ENCODE results near the gene CSNK1E. TPM values are rescaled to one million over a fixed set of nuclear protein-coding genes. Genes with fewer than 3 reads are reported as not detected.

CSNK1E gene
- total RNA-seq, 1 donor from 2014 or later = 246 TPM

- TF ChIP-seq CTCF (IDR thresholded peaks at IDR 0.05; ENCODE audit: unreplicated experiment) = peak; percentile 22
- H3K36me3 Mint-ChIP-seq (ENCODE audit: insufficient read depth) = no peaks in the 10 kb centered on the region
- H3K9me3 Mint-ChIP-seq (ENCODE audit: low read depth) = no peaks in the 10 kb centered on the region
- H3K27ac Mint-ChIP-seq = peak overlapping the region; percentile 77
- H3K27me3 Mint-ChIP-seq = no peaks in the 10 kb centered on the region
- H3K4me1 Mint-ChIP-seq (ENCODE audit: low read depth) = peaks cover 25% of the 10 kb centered on the region
- H3K4me3 Mint-ChIP-seq (ENCODE audit: low read depth) = no peak overlapping the region
- DNase-seq (ENCODE audit: low spot score, unreplicated experiment) = no peak
Observed at GRCh38 chr22:38257650-38258250, 59.5 kb downstream of the CSNK1E start.

- no peak overlapping the region for H3K4me3 Mint-ChIP-seq (ENCODE audit: low read depth)
- peaks cover 22% of the 10 kb centered on the region for H3K4me1 Mint-ChIP-seq (ENCODE audit: low read depth)
- no peak for TF ChIP-seq CTCF (IDR thresholded peaks at IDR 0.05; ENCODE audit: unreplicated experiment)
- peak overlapping the region; percentile 77 for H3K27ac Mint-ChIP-seq
- H3K9me3 Mint-ChIP-seq (ENCODE audit: low read depth) = no peaks in the 10 kb centered on the region
- H3K36me3 Mint-ChIP-seq (ENCODE audit: insufficient read depth) = no peaks in the 10 kb centered on the region
- no peak for DNase-seq (ENCODE audit: low spot score, unreplicated experiment)
- no peaks in the 10 kb centered on the region for H3K27me3 Mint-ChIP-seq
Observed at GRCh38 chr22:38257181-38257580, 60.1 kb downstream of the CSNK1E start.

- no peaks in the 10 kb centered on the region for H3K36me3 Mint-ChIP-seq (ENCODE audit: insufficient read depth)
- DNase-seq (ENCODE audit: low spot score, unreplicated experiment) = no peak
- TF ChIP-seq CTCF (IDR thresholded peaks at IDR 0.05; ENCODE audit: unreplicated experiment) = no peak
- H3K4me3 Mint-ChIP-seq (ENCODE audit: low read depth) = no peak overlapping the region
- H3K27ac Mint-ChIP-seq = no peak overlapping the region
- H3K4me1 Mint-ChIP-seq (ENCODE audit: low read depth) = peaks cover 14% of the 10 kb centered on the region
- H3K27me3 Mint-ChIP-seq = no peaks in the 10 kb centered on the region
- no peaks in the 10 kb centered on the region for H3K9me3 Mint-ChIP-seq (ENCODE audit: low read depth)
Observed at GRCh38 chr22:38255697-38256096, 61.5 kb downstream of the CSNK1E start.

GRCh38 chr22:38251341-38251692 is 65.9 kb downstream of the CSNK1E start:
- TF ChIP-seq CTCF (IDR thresholded peaks at IDR 0.05; ENCODE audit: unreplicated experiment) = no peak
- no peak for DNase-seq (ENCODE audit: low spot score, unreplicated experiment)
- H3K4me3 Mint-ChIP-seq (ENCODE audit: low read depth) = no peak overlapping the region
- no peaks in the 10 kb centered on the region for H3K9me3 Mint-ChIP-seq (ENCODE audit: low read depth)
- peaks cover 10% of the 10 kb centered on the region for H3K36me3 Mint-ChIP-seq (ENCODE audit: insufficient read depth)
- no peak overlapping the region for H3K27ac Mint-ChIP-seq
- no peaks in the 10 kb centered on the region for H3K27me3 Mint-ChIP-seq
- H3K4me1 Mint-ChIP-seq (ENCODE audit: low read depth) = no peaks in the 10 kb centered on the region

- no peak overlapping the region for H3K4me3 Mint-ChIP-seq (ENCODE audit: low read depth)
- H3K27me3 Mint-ChIP-seq = no peaks in the 10 kb centered on the region
- H3K9me3 Mint-ChIP-seq (ENCODE audit: low read depth) = no peaks in the 10 kb centered on the region
- peaks cover 10% of the 10 kb centered on the region for H3K36me3 Mint-ChIP-seq (ENCODE audit: insufficient read depth)
- no peak for TF ChIP-seq CTCF (IDR thresholded peaks at IDR 0.05; ENCODE audit: unreplicated experiment)
- no peak for DNase-seq (ENCODE audit: low spot score, unreplicated experiment)
- no peaks in the 10 kb centered on the region for H3K4me1 Mint-ChIP-seq (ENCODE audit: low read depth)
- H3K27ac Mint-ChIP-seq = no peak overlapping the region
Observed at GRCh38 chr22:38250643-38251340, 66.4 kb downstream of the CSNK1E start.

All from progenitor cell of endocrine pancreas (in vitro differentiated cells).